GM18951 (cell line): ENCODE data around the gene IRGM.
"Not testable (repeated sequence)": the region's sequence is repeated elsewhere in the genome, so short reads cannot be mapped to it uniquely, and the experiment has no call there.

Source experiments
- POLR2A ChIP-seq: IDR thresholded peaks from 4 replicates; pipeline ENCODE4 v1.6.1; 2011; ENCODE audit warnings: mild to moderate bottlenecking; ENCODE audit not compliant: insufficient read length, insufficient read depth; ENCODE audit errors: extremely low read depth
- in situ Hi-C: fragments of 300-500 bp; cut with MboI; formaldehyde crosslinking; loops from one replicate; pipeline ENCODE4 v1.12.0; 2022; ENCODE audit warnings: low sequenced_read_pairs, mixed read lengths, inconsistent platforms; ENCODE audit not compliant: unreplicated experiment

Gene IRGM

GRCh38 chr5:150848271-150848670 is 1.9 kb downstream of the IRGM start:
- in situ Hi-C loops = loop anchor here (5.0 kb wide), 1 partner anchor 286 kb away; no protein-coding TSS in a partner anchor
- TF ChIP-seq POLR2A = no peak

- no peak for TF ChIP-seq POLR2A
- in situ Hi-C loops = no loop called here
Measured at GRCh38 chr5:150851039-150851438, 4.7 kb downstream of the IRGM start.

GRCh38 chr5:150853561-150853960 is 7.2 kb downstream of the IRGM start:
- no peak for TF ChIP-seq POLR2A
- in situ Hi-C loops = no loop called here

GRCh38 chr5:150856700-150857099 is 10.4 kb downstream of the IRGM start:
- in situ Hi-C loops = not testable (repeated sequence)

GRCh38 chr5:150860246-150860821 is 14.0 kb downstream of the IRGM start:
- TF ChIP-seq POLR2A = no peak
- in situ Hi-C loops = no loop called here

- in situ Hi-C loops = no loop called here
- TF ChIP-seq POLR2A = no peak
Measured at GRCh38 chr5:150862070-150862469, 15.7 kb downstream of the IRGM start.

- in situ Hi-C loops = no loop called here
- TF ChIP-seq POLR2A = no peak
Measured at GRCh38 chr5:150879358-150879757, 33.0 kb downstream of the IRGM start.

- no peak for TF ChIP-seq POLR2A
- in situ Hi-C loops = no loop called here
Measured at GRCh38 chr5:150895431-150896428, 49.4 kb downstream of the IRGM start.
